HG02763 (cell line): ENCODE data around the gene DUSP10.
A peak's percentile ranks its signal among the peaks of the same experiment; 100 is the strongest.

Experiments used
- ATAC-seq: cut with Tn5 transposase; IDR thresholded peaks from one replicate; pipeline ENCODE4 v1.9.1; 2021; ENCODE audit warnings: mild to moderate bottlenecking, moderate library complexity; ENCODE audit not compliant: unreplicated experiment

DUSP10 gene

GRCh38 chr1:221735999-221736398 lies 5.9 kb downstream of the DUSP10 start:
- no peak for ATAC-seq

- no peak for ATAC-seq
These were observed 7.7 kb downstream of the DUSP10 start for GRCh38 chr1:221734187-221734586.

GRCh38 chr1:221732052-221732451 lies 9.8 kb downstream of the DUSP10 start:
- ATAC-seq, result no peak

- no peak for ATAC-seq
These were observed 12.0 kb downstream of the DUSP10 start for GRCh38 chr1:221729771-221730330.

GRCh38 chr1:221728037-221728505 lies 13.8 kb downstream of the DUSP10 start:
- ATAC-seq, result no peak

- no peak for ATAC-seq
These were observed 14.5 kb downstream of the DUSP10 start for GRCh38 chr1:221727146-221728036.

GRCh38 chr1:221725735-221726672 lies 15.9 kb downstream of the DUSP10 start:
- peak; percentile 37 for ATAC-seq

GRCh38 chr1:221724931-221725605 lies 16.8 kb downstream of the DUSP10 start:
- ATAC-seq, result no peak

GRCh38 chr1:221723848-221724236 lies 18.0 kb downstream of the DUSP10 start:
- no peak for ATAC-seq

GRCh38 chr1:221723018-221723847 lies 18.7 kb downstream of the DUSP10 start:
- no peak for ATAC-seq

GRCh38 chr1:221722254-221723017 lies 19.5 kb downstream of the DUSP10 start:
- ATAC-seq, result no peak

GRCh38 chr1:221720545-221720944 lies 21.3 kb downstream of the DUSP10 start:
- no peak for ATAC-seq

GRCh38 chr1:221719987-221720386 lies 21.9 kb downstream of the DUSP10 start:
- no peak for ATAC-seq

- ATAC-seq, result no peak
These were observed 22.7 kb downstream of the DUSP10 start for GRCh38 chr1:221719278-221719597.

- no peak for ATAC-seq
These were observed 23.3 kb downstream of the DUSP10 start for GRCh38 chr1:221718381-221719277.

- ATAC-seq, result no peak
These were observed 24.4 kb downstream of the DUSP10 start for GRCh38 chr1:221717485-221717853.

- ATAC-seq, result no peak
These were observed 25.0 kb downstream of the DUSP10 start for GRCh38 chr1:221716713-221717484.
